ACC112 (cell line): Measurements from ENCODE around the gene WDR90.

ENCODE experiments used
- H2AFZ ChIP-seq: fragments of 200-600 bp; sonication (generic); one replicate; pipeline ENCODE4 v1.6.0; 2017; ENCODE audit warnings: antibody characterized with exemption, low read length; ENCODE audit not compliant: unreplicated experiment
- H3K27ac ChIP-seq: fragments of 200-600 bp; sonication (generic); 2 replicates; pipeline ENCODE4 v1.5.1; 2014; ENCODE audit warnings: low read depth, mild to moderate bottlenecking, antibody characterized with exemption, low read length, moderate library complexity
- H3K27me3 ChIP-seq: fragments of 200-600 bp; sonication (generic); 2 replicates; pipeline ENCODE4 v1.6.1; 2014; ENCODE audit warnings: mild to moderate bottlenecking, antibody characterized with exemption, low read length, moderate library complexity, mixed read lengths; ENCODE audit not compliant: insufficient read depth
- H3K36me3 ChIP-seq: fragments of 200-600 bp; sonication (generic); 2 replicates; pipeline ENCODE4 v1.6.1; 2016; ENCODE audit warnings: mild to moderate bottlenecking, antibody characterized with exemption, low read length, moderate library complexity, mixed read lengths; ENCODE audit not compliant: insufficient read depth
- H3K4me1 ChIP-seq: fragments of 200-600 bp; sonication (generic); one replicate; pipeline ENCODE4 v1.6.1; 2016; ENCODE audit warnings: low read length, mixed read lengths; ENCODE audit not compliant: insufficient read depth, unreplicated experiment, control insufficient read depth
- H3K4me3 ChIP-seq: fragments of 200-600 bp; sonication (generic); 2 replicates; pipeline ENCODE4 v1.5.1; 2014; ENCODE audit warnings: mild to moderate bottlenecking, low read depth, low read length
- H3K79me2 ChIP-seq: fragments of 200-600 bp; sonication (generic); one replicate; pipeline ENCODE4 v1.6.0; 2016; ENCODE audit warnings: low read length; ENCODE audit not compliant: control insufficient read depth, unreplicated experiment, insufficient read depth

Gene WDR90

GRCh38 chr16:634051-634670, 15.0 kb upstream of the WDR90 start:
- Histone ChIP-seq H3K79me2 (peaks cover 10% of the 10 kb centered on the region), H3K36me3 (peaks cover 3% of the 10 kb centered on the region; the same call in 1 of the 2 replicates), H3K27me3 (no peaks in the 10 kb centered on the region), H3K27ac (no peak overlapping the region), H3K4me1 (peaks cover 24% of the 10 kb centered on the region), H2AFZ (no peak overlapping the region), H3K4me3 (no peak overlapping the region; the same call in 1 of the 2 replicates)

GRCh38 chr16:634996-635395, 14.2 kb upstream of the WDR90 start:
- Histone ChIP-seq H3K27ac (no peak overlapping the region), H3K4me1 (peaks cover 21% of the 10 kb centered on the region), H3K79me2 (peaks cover 10% of the 10 kb centered on the region), H3K27me3 (no peaks in the 10 kb centered on the region), H2AFZ (no peak overlapping the region), H3K36me3 (peaks cover 3% of the 10 kb centered on the region; the same call in 1 of the 2 replicates), H3K4me3 (peak overlapping the region; percentile 93)

GRCh38 chr16:635573-636205, 13.5 kb upstream of the WDR90 start:
- H3K27me3 ChIP-seq: no peaks in the 10 kb centered on the region
- H3K27ac ChIP-seq: peak overlapping the region; percentile 87
- peaks cover 15% of the 10 kb centered on the region for H3K4me1 ChIP-seq
- H3K4me3 ChIP-seq: peak overlapping the region; percentile 93
- H3K36me3 ChIP-seq: peaks cover 3% of the 10 kb centered on the region; the same call in 1 of the 2 replicates
- H2AFZ ChIP-seq: peak overlapping the region; percentile 76
- peaks cover 10% of the 10 kb centered on the region for H3K79me2 ChIP-seq

GRCh38 chr16:636206-637080, 12.7 kb upstream of the WDR90 start, which contains the start of gene METTL26:
METTL26 (minus strand) TSS chr16:636305; CDS start chr16:636290, 15 bp downstream.
- H3K4me3 ChIP-seq: peak within 1 kb of the TSS; percentile 93
- H3K36me3 ChIP-seq: peaks cover 3% of the 10 kb centered on the region; the same call in 1 of the 2 replicates
- H3K27ac ChIP-seq: peak within 1 kb of the TSS; percentile 87
- no peaks in the 10 kb centered on the region for H3K27me3 ChIP-seq
- peaks cover 10% of the 10 kb centered on the region for H3K79me2 ChIP-seq
- peaks cover 9% of the 10 kb centered on the region for H3K4me1 ChIP-seq
- peak within 1 kb of the TSS; percentile 79 for H2AFZ ChIP-seq

GRCh38 chr16:637081-638018, 11.8 kb upstream of the WDR90 start:
- peaks cover 11% of the 10 kb centered on the region for H3K79me2 ChIP-seq

GRCh38 chr16:638034-638543, 11.1 kb upstream of the WDR90 start:
- Histone ChIP-seq H3K79me2 (peaks cover 17% of the 10 kb centered on the region), H2AFZ (no peak overlapping the region), H3K36me3 (peaks cover under 1% of the 10 kb centered on the region; the same call in 1 of the 2 replicates), H3K4me3 (no peak overlapping the region), H3K4me1 (peaks cover 9% of the 10 kb centered on the region), H3K27me3 (no peaks in the 10 kb centered on the region), H3K27ac (no peak overlapping the region)

More at GRCh38 chr16:637081-638018, 11.8 kb upstream of the WDR90 start:
- H3K36me3 ChIP-seq: peaks cover 3% of the 10 kb centered on the region; the same call in 1 of the 2 replicates
- peaks cover 9% of the 10 kb centered on the region for H3K4me1 ChIP-seq
- peak overlapping the region; percentile 79 for H2AFZ ChIP-seq
- peak overlapping the region; percentile 87 for H3K27ac ChIP-seq
- no peaks in the 10 kb centered on the region for H3K27me3 ChIP-seq
- peak overlapping the region; percentile 93 for H3K4me3 ChIP-seq

- no peak overlapping the region for H2AFZ ChIP-seq
- peaks cover 19% of the 10 kb centered on the region for H3K79me2 ChIP-seq
- no peak overlapping the region for H3K27ac ChIP-seq
- H3K4me3 ChIP-seq: no peak overlapping the region
- H3K4me1 ChIP-seq: peaks cover 9% of the 10 kb centered on the region
- H3K36me3 ChIP-seq: no peaks in the 10 kb centered on the region
- no peaks in the 10 kb centered on the region for H3K27me3 ChIP-seq
Measured at GRCh38 chr16:638836-639235, 10.3 kb upstream of the WDR90 start.

- Histone ChIP-seq H3K27me3 (no peaks in the 10 kb centered on the region), H2AFZ (no peak overlapping the region), H3K4me3 (peak overlapping the region; percentile 83; the same call in 1 of the 2 replicates), H3K36me3 (no peaks in the 10 kb centered on the region), H3K4me1 (peaks cover 8% of the 10 kb centered on the region), H3K79me2 (peaks cover 12% of the 10 kb centered on the region), H3K27ac (no peak overlapping the region)
Measured at GRCh38 chr16:640614-641013, 8.6 kb upstream of the WDR90 start.

- H3K79me2 ChIP-seq: peaks cover 12% of the 10 kb centered on the region
- no peak within 1 kb of the TSS for H3K27ac ChIP-seq
- peak within 1 kb of the TSS; percentile 83 for H3K4me3 ChIP-seq
- H2AFZ ChIP-seq: peak within 1 kb of the TSS; percentile 21
- H3K36me3 ChIP-seq: no peaks in the 10 kb centered on the region
- H3K4me1 ChIP-seq: peaks cover 15% of the 10 kb centered on the region
- H3K27me3 ChIP-seq: no peaks in the 10 kb centered on the region
Measured at GRCh38 chr16:641326-642188, 7.6 kb upstream of the WDR90 start, which contains the start of gene MCRIP2. MCRIP2 (plus strand) TSS chr16:641828; CDS start chr16:641992, 164 bp downstream.
